T-helper 1 cell treated with Interleukin-12 subunit alpha and Interleukin-12 subunit beta and Interleukin-4 antibody, amounts not matched to agents 30 ng/mL and 1 ng/mL, for 36 hours (primary cell): ENCODE data around the gene ST3GAL4. TPM values are rescaled to one million over a fixed set of nuclear protein-coding genes. Genes with fewer than 3 reads are reported as not detected.

Experiments used
- intact Hi-C: fragments of 100-400 bp; cut with micrococcal nuclease; formaldehyde crosslinking; loops from one replicate; pipeline ENCODE4 v1.15.1; 2024
- total RNA-seq: library from RNA; stranded (reverse); gene quantifications from 2 replicates; pipeline ENCODE4 v1.2.3, GENCODE V29; 2022

The ST3GAL4 gene
- total RNA-seq, 1 donor from 2014 or later: 8.4 TPM

DNA sequence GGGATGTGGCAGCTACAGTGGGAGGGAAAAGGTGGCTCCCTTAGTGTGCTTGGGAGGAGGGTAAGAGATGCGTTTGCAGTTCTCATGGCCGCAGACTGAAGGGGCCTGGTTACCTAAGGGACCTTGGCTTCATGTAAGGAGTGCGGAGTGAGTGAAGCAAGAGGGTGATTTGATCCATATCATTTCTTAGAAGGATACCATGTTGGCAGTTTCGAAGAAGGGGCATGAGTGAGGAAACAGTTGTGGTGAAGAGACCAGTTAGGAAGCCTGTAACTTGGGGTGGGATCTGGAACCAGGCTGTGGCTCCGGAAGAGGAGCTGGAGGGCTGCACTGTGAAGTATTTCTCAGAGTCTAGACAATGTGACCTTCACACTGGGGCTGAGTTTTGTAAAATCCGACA, 45.0 kb downstream of the ST3GAL4 start:
- intact Hi-C loops: no loop called here

DNA sequence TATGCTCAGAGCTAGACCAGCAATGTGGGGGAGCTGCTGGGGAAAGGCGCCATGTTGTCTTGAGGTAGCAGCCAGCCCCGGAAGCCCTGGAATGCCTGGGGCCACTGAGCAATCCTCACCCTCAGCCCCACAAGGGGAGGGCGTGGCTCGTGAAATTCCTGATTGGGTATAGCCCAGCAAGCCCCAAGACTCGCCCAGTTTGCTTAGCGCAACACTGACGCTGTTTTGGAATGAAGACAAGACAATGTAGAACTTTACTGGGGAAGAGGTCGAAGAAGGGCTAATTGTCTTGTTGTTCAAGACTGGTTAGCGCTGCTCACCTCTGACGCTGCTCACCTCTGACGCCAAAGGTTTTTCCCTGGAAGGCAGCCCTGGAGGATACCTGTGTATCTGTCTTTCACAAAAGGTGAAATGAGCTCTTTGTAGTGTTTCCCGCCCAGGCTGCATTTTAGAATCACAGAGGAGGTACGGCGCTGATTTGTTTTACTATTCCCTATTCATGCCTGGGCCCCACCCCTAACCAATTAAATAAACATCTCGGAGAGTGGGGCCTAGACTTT, 47.6 kb downstream of the ST3GAL4 start:
- intact Hi-C loops: no loop called here

DNA sequence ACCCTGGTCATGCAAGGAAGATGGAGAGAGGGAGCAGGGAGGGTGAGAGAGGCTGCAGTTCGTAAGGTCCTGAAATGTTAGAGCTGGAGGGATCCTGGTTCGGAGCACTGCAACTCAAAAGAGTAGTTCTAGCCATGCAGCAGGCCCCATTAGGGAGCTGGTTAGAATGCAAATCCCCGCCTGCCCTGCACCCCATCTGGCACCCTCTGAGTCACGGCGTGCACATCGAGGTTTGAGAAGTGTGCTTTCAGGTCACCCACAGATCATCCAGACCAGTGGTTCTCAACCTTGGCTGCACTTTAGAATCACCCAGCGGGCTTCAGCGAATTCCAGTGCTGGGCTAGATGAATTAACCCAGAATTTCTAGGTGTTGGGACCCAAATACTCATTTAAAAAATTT, 48.2 kb downstream of the ST3GAL4 start:
- intact Hi-C loops: no loop called here

DNA sequence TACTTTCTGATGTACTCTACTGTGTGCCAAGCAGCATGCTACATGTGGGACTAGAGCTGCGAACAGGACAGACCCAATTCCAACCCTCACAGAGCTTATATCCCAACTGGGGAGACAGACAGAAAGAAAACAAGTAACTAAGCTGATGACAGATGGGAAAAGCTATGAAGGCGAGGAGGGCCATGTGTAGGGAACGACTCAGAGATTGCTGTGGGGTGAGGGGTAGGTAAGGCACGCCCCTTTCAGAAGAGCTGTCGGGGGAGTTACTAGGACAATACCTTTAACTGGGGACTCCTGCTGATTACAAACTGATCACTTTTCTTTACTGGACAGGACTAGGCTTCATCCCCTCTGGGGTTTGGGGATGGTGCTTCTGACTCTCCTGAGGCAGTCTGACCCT, 48.9 kb downstream of the ST3GAL4 start:
- intact Hi-C loops: no loop called here

DNA sequence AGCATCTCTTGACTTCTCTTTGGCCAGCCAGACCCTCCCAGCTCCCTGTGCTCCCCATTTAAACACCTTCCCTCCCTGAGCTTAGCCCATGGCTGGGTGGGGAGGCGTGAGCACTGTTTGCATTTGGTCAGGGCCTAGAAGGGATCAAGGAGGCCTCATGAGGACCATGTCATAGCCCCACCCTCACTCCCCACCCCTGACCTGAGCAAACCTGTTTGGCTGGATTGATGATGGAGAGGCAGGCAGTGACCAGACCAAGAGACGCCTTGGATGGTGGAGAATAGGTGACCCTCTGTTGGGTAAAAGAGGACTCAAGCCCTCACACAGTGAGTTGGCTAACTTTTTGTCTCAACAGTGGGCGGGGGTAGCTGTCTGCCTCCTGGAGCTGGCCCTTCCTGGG, 49.9 kb downstream of the ST3GAL4 start:
- intact Hi-C loops: no loop called here

DNA sequence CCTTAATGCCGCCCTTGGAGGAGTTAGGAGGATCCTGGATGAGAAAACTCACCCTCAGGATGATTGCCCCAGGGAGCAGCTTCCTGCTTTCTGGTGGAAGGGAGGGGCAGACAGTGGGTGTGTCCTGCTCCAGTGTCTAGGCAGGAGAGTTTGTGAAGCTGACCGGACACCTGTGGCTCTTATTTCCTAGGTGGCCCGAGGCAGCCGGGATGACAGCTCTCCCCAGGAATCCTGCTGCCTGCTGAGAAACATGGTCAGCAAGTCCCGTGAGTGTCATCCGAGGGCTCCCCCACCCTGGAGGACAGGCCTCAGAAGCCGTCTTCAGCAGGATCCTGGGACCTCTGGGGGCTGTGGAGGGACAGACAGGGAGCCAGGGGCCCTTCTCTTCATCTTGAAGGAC, 50.4 kb downstream of the ST3GAL4 start:
- intact Hi-C loops: no loop called here

DNA sequence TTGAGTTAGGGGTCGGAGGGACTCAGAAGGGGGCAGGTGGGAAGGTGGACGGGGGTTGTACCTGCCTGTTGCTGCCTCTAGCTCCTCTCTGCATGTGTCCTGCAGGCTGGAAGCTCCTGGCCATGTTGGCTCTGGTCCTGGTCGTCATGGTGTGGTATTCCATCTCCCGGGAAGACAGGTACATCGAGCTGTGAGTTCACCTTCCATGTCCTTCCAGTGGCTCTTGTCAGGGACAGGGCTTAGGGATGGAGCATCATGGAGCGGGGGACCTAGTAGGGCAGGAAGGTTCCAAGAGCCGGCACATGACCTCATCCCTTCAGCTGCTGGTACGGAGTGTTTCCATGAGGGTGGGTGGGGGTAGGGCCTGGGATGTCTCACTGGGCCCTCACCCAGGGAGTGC, 50.9 kb downstream of the ST3GAL4 start:
- intact Hi-C loops: no loop called here

DNA sequence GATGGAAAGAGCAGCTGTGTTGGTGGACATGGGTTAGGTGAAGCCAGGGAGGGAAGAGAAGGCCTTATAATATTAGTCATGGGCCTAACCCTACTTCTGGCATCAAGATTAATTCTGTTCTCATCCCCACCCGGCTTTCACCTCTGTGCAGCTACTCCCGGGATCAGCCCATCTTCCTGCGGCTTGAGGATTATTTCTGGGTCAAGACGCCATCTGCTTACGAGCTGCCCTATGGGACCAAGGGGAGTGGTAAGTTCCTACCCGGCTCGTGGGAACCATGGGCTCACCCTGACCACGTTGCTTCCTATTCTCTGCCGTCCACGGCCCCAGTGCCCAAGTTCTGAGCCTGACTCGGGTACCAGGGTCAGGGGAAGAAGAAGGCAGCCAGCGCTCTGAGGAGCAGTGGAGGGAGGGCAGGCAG, 51.6 kb downstream of the ST3GAL4 start:
- intact Hi-C loops: no loop called here

DNA sequence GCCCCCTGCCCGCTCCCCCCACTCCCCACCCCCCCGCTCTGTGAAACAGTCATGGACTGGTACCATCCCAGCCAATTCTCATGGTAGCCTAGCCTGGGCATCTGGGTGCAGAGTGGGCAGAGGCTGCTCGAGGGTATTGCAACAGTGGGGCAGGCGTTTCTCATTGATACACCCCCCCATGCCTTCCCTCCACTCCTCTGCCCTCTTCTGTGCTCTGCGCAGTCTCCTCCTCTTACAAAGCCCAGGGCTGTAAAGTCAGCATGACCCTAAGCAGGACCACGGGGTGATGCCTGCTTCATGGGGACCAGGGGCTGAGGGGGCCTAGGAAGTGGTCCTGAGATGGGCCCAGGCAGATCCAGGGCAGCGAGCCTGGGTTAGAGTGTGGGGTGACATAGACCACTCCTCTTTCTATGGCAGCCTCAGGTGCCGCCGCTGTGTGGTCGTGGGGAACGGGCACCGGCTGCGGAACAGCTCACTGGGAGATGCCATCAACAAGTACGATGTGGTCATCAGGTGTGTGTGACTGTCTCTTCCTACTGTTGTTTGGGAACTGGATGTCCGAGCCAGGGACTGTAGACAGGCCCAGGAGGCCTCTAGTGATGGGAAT, 52.3 kb downstream of the ST3GAL4 start:
- intact Hi-C loops: no loop called here

DNA sequence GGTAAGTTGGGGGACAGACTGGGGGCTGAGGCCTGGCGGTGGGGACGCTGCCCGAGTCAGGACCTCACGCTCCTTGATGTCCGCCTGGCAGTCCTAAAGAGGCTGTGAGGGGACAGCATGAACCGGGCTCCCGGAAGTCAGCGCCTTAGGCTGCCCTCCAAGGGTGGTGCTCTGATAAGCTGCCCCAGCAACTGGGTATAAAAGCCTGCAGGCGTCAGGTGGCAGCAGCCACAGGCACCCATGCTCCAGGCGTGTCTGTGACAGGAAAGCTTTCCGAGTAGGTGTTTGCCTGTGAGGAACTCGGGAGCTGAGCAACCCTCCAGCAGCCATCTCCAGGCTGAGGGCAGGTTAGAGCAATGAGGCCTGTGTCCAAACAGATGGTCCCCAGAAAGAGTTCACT, 53.0 kb downstream of the ST3GAL4 start:
- intact Hi-C loops: no loop called here

DNA sequence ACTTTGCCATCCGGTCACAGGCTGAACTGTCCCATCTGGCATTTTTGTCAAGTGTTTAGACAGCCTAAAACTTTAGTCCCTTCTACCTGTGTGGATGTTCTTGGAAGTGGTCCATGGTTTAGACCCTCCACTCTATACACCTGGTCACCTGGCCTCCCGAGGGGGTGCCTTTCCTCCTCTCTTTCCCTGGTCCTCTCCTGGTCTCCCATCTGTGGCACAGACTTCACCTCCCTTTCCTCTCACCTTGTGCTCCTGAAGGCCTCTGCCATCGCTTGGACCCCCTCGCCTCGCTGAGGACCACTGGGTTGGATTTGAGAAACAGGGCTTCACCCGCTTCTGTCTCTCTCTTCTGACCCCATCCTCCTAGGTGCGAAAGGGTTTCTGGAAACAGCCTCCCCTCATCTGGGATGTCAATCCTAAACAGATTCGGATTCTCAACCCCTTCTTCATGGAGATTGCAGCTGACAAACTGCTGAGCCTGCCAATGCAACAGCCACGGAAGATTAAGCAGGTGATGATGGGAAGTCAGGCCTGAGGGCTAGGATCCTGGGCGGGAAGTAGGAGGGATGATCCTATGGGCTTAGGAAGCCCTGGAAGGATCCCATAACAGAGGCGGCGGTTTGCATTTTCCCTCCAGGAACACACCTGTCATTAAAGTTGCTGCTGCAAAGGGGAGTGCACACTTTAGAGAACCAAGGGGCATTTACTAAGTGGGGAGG, 53.6 kb downstream of the ST3GAL4 start:
- intact Hi-C loops: no loop called here

DNA sequence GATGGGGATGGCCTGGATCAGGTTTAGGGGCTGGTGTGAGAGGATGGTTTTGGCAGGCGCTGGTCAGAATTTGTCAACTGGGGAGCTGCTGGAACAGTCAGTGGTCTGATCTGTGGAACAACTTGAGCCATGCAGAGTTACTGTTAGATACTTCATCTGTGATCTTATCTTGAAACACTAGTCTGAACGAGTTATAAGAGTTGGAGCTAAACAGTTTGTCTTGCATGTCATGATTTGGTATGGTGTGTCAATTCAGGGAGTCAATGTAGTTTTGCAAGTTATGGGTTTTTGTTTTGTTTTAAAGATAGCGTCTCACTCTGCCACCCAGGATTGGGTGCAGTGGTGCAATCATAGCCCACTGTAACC, 54.1 kb downstream of the ST3GAL4 start:
- intact Hi-C loops: no loop called here

DNA sequence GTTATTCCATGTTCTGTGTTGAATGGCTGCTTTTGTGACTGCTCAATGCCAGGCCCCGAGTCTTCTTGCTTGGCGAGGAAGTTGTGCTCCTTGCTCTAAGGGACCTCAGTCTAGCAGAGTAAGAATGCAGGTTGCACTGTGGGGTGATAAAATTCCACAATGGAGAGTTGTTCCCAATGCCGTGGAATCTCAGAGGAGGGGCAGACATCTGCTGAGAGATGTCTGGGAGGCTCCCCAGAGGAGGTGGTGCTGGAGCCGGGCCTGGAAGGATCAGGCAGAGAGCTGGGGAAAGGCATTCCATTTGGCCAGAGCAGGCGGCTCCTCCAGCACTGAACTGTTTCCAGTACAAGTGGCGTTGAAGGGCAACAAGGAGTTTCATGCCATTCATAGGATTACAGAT, 55.2 kb downstream of the ST3GAL4 start:
- intact Hi-C loops: loop anchor here (10.0 kb wide), 1 partner anchor 486 kb away; no protein-coding TSS in a partner anchor

DNA sequence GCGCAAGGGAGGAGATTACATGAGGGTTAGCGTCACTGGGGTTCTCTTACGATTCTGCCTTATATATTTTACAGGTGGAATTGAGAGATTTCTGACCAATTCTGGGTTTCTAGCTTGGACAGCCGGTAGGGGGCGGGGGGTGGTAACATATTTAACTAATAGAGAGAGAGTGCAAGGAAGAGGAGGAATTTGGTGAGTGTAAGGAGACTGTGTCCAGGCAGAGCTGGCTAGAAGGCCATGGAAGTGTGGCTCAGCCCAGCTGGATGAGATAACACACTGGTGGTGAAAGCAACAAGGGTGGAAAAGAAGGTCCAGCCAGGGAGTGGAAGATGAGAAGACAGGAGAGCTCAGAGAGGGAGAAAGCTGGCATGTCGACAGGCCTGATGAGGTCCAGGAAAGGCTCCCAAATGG, 56.5 kb downstream of the ST3GAL4 start:
- intact Hi-C loops: loop anchor here (10.0 kb wide), 1 partner anchor 487 kb away; no protein-coding TSS in a partner anchor

DNA sequence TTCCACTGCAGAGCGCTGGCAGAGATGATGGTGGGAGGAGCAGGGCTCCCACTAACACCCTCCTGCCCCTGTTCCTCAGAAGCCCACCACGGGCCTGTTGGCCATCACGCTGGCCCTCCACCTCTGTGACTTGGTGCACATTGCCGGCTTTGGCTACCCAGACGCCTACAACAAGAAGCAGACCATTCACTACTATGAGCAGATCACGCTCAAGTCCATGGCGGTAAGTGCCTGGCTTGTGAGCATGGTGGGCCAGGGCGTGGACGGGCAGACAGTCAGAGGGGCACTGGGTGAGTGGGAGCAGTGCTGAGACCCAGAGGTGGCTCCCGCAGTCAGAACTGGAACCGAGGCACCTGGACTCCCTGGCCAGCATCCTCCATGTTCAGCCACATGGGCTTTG, 57.9 kb downstream of the ST3GAL4 start:
- intact Hi-C loops: loop anchor here (10.0 kb wide), 1 partner anchor 489 kb away; no protein-coding TSS in a partner anchor

DNA sequence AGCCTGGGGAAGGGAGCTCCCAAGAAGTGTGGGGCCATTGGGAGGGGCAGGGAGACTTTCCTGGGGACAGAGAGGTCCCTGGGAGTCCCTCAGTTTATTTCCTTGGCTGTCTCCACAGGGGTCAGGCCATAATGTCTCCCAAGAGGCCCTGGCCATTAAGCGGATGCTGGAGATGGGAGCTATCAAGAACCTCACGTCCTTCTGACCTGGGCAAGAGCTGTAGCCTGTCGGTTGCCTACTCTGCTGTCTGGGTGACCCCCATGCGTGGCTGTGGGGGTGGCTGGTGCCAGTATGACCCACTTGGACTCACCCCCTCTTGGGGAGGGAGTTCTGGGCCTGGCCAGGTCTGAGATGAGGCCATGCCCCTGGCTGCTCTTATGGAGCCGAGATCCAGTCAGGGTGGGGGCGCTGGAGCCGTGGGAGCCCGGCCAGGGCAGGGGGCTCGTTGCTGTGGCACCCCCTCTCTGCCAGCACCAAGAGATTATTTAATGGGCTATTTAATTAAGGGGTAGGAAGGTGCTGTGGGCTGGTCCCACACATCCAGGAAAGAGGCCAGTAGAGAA, 58.4 kb downstream of the ST3GAL4 start:
- intact Hi-C loops: loop anchor here (10.0 kb wide), 1 partner anchor 489 kb away; no protein-coding TSS in a partner anchor

DNA sequence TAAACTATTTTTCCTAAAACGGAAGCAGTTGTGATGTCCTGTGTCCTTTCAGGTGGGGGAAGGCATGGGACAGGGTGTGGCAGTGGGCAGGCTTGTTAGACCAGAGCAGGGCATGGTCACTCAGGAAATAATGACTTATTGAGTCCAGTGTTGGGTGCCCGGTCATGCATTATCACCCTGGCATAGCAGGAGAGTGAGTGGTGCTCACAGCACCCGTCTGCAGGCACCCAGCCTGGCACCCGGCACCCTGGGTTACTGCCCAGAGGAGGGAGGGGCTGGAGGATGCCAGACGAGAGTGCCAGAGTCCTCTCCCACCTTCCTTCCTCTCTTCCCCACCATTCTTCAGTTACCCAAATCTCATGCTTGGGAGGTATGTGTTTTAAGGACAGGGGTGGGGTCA, 59.1 kb downstream of the ST3GAL4 start:
- intact Hi-C loops: loop anchor here (10.0 kb wide), 1 partner anchor 490 kb away; no protein-coding TSS in a partner anchor

DNA sequence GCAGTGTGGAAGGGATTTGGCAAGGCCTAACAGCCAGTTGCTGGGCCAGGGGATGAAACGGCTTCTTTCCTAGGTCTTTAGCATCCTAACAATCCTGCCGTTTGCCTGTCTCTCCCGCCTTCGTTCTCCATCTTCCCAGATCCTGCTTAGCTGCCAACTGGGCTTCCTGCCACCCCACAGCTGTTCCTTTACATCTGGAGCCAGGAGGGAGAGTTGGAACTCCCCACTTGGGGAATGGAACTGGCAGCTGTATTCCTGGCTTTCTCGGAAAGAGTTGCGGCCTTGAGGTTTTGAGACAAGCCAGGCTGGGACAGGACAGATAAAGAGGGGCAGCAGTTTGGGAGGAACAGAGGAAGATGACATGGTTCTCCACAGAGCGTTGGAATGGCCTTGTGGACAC, 59.6 kb downstream of the ST3GAL4 start:
- intact Hi-C loops: loop anchor here (10.0 kb wide), 1 partner anchor 490 kb away; no protein-coding TSS in a partner anchor

DNA sequence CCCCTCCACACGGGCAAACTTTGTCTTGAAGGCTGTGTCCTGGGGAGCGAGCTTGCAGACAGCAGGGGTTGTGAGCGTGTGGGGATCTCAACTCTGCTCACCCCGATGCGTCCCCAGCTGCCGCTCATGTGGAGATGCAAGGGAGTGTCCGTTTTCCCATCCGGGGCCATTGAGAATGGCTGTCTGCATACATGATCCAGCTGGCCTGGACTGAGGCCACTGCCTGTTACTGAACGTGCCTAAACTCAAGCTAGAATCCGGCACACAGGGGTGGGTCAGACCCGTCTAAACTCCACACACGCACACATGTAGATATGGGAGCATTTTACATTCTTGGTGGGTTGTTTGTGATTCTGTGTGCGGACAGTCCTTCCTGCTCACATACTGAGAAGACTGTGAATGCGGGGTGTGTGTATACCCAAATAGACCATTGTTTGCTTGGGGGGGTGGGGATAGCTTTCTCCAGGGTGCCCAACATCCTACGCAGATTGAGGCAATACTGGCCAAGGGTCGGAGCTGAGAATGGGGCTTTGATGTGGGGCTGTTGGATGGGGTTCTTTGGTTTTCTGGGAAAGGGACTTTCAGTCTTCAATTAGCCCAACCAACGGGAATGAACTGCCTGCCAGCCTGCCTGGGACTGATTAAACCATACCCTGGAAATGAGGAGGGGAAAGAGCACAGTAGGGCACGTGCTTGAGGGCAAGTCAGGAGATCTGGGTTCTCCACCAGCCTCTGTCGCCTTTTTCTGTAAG, 60.4 kb downstream of the ST3GAL4 start:
- intact Hi-C loops: loop anchor here (1.0 to 10.0 kb wide), 10 partner anchors 24 to 491 kb away; partner anchors contain the start of genes DCPS, FAM118B, FOXRED1 and RPUSD4

DNA sequence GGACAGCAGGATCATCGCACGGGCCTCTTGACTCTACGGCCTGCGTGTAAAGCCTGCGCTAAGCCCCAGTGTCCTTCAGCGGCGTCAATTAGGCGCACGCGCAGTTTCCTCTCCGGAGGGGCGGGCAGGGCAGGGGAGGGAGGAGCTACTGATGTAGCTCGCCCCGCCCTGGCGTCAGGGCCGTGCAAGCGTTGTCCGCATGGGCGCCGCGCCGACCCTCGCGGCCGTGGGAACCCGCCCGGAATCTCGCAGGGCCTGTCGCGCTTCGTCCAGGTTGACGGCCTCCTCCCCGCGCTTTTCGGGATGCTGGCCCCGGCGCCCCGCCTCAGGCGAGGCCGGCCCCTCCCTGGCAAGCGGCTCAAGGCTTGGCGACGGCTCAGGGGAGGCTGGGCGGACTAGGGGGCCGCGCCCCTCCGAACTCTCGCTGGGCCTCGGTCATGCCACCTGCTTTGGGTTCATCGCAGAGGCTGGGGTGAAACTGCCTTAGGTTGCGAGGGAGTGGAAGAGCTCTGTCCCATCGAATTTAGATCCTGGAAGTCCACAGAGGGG, 61.1 kb downstream of the ST3GAL4 start:
- intact Hi-C loops: loop anchor here (1.0 to 10.0 kb wide), 10 partner anchors 24 to 492 kb away; partner anchors contain the start of genes DCPS, FAM118B, FOXRED1 and RPUSD4
